GM13976 (cell line): ENCODE measurements around the gene TMEM234.
A peak's percentile ranks its signal among the peaks of the same experiment; 100 is the strongest.

Experiments used
- DNase-seq: peaks from one replicate; pipeline ENCODE4 v3.0.0; 2012; ENCODE audit warnings: low spot score
- CTCF ChIP-seq: IDR thresholded peaks from 2 replicates; pipeline ENCODE4 v1.5.1; 2012; ENCODE audit warnings: borderline replicate concordance, mild to moderate bottlenecking; ENCODE audit not compliant: insufficient read depth; ENCODE audit errors: extremely low read depth, missing control alignments, control extremely low read depth
- in situ Hi-C: fragments of 300-500 bp; cut with MboI; formaldehyde crosslinking; loops from one replicate; pipeline ENCODE4 v1.12.0; 2022; ENCODE audit warnings: low sequenced_read_pairs, mixed read lengths, inconsistent platforms; ENCODE audit not compliant: unreplicated experiment

The TMEM234 gene

GRCh38 chr1:32199717-32200072 is 22.5 kb downstream of the TMEM234 start:
- TF ChIP-seq CTCF, result no peak
- peak; percentile 40 for DNase-seq
- in situ Hi-C loops, result no loop called here

- in situ Hi-C loops, result no loop called here
- DNase-seq, result no peak
- no peak for TF ChIP-seq CTCF
Measured at GRCh38 chr1:32199043-32199716, 23.0 kb downstream of the TMEM234 start.

- in situ Hi-C loops, result no loop called here
- no peak for DNase-seq
- TF ChIP-seq CTCF, result no peak
Measured at GRCh38 chr1:32198237-32199042, 23.7 kb downstream of the TMEM234 start.

GRCh38 chr1:32197837-32198236 is 24.3 kb downstream of the TMEM234 start:
- in situ Hi-C loops, result no loop called here
- no peak for DNase-seq
- TF ChIP-seq CTCF, result no peak

GRCh38 chr1:32197074-32197473 is 25.1 kb downstream of the TMEM234 start:
- no peak for DNase-seq
- no peak for TF ChIP-seq CTCF
- in situ Hi-C loops, result no loop called here

- in situ Hi-C loops, result no loop called here
- TF ChIP-seq CTCF, result no peak
- no peak for DNase-seq
Measured at GRCh38 chr1:32195972-32196823, 26.0 kb downstream of the TMEM234 start.
